Measurements from ENCODE around the gene RFT1.

- TF ChIP-seq CTCF (IDR thresholded peaks at IDR 0.05) (no peak), POLR2A (IDR thresholded peaks at IDR 0.05) (no peak)
Measured at GRCh38 chr3:53101956-53102355, 28.3 kb downstream of the RFT1 start.

Data from lower leg skin (tissue), 3 donors.